ENCODE results near the gene EMP2.

- no peak for TF ChIP-seq CTCF (conservative IDR thresholded peaks at IDR 0.05; ENCODE audit: low read depth, low read length)
- no peak for TF ChIP-seq SMC3 (IDR thresholded peaks at IDR 0.05; ENCODE audit: low read depth, low read length)
- no peak for TF ChIP-seq RAD21 (IDR thresholded peaks at IDR 0.05; ENCODE audit: low read length)
Measured at GRCh38 chr16:10530685-10531084, 49.7 kb downstream of the EMP2 start.
